ENCODE data around the gene IGF1R. TPM values are rescaled to one million over a fixed set of nuclear protein-coding genes. Genes with fewer than 3 reads are reported as not detected.
A peak's percentile ranks its signal among the peaks of the same experiment; 100 is the strongest.

The IGF1R gene
- total RNA-seq, 1 donor from 2014 or later, result 145 TPM

DNA sequence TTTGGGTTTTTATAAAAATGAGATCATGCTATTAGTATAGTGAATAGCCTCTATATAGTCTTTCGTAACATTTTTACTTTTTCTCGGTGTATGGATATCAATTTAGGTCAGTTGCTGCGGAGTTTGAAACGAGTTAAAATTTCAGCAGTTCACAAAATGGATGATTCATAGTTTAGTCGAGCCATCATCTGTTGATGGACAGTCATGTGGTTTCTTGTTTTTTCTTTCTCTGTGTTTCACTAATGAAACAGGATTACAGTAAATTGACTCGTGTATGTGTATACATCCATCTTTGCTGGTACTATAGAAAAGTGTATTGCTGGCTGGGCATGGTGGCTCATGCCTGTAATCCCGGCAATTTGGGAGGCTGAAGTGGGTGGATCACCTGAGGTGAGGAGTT, 106.8 kb downstream of the IGF1R start:
- no peak for DNase-seq
- H3K36me3 Mint-ChIP-seq (ENCODE audit: unreplicated experiment), result no peaks in the 10 kb centered on the region
- TF ChIP-seq, protein P1, sequence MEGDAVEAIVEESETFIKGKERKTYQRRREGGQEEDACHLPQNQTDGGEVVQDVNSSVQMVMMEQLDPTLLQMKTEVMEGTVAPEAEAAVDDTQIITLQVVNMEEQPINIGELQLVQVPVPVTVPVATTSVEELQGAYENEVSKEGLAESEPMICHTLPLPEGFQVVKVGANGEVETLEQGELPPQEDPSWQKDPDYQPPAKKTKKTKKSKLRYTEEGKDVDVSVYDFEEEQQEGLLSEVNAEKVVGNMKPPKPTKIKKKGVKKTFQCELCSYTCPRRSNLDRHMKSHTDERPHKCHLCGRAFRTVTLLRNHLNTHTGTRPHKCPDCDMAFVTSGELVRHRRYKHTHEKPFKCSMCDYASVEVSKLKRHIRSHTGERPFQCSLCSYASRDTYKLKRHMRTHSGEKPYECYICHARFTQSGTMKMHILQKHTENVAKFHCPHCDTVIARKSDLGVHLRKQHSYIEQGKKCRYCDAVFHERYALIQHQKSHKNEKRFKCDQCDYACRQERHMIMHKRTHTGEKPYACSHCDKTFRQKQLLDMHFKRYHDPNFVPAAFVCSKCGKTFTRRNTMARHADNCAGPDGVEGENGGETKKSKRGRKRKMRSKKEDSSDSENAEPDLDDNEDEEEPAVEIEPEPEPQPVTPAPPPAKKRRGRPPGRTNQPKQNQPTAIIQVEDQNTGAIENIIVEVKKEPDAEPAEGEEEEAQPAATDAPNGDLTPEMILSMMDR (IDR thresholded peaks at IDR 0.05; ENCODE audit: partially characterized antibody, unreplicated experiment), result no peak
- H3K9me3 Mint-ChIP-seq (ENCODE audit: unreplicated experiment), result peaks cover 1% of the 10 kb centered on the region
- peaks cover 30% of the 10 kb centered on the region for H3K4me1 Mint-ChIP-seq (ENCODE audit: low read depth, unreplicated experiment)
- peaks cover 2% of the 10 kb centered on the region for H3K27me3 Mint-ChIP-seq (ENCODE audit: unreplicated experiment)
- H3K27ac Mint-ChIP-seq (ENCODE audit: unreplicated experiment), result peak overlapping the region; percentile 48
- no peak overlapping the region for H3K4me3 Mint-ChIP-seq (ENCODE audit: unreplicated experiment)

- Mint-ChIP-seq H3K36me3 (ENCODE audit: unreplicated experiment) (no peaks in the 10 kb centered on the region), H3K27me3 (ENCODE audit: unreplicated experiment) (peaks cover 2% of the 10 kb centered on the region), H3K27ac (ENCODE audit: unreplicated experiment) (no peak overlapping the region), H3K4me3 (ENCODE audit: unreplicated experiment) (no peak overlapping the region), H3K9me3 (ENCODE audit: unreplicated experiment) (peaks cover 1% of the 10 kb centered on the region), H3K4me1 (ENCODE audit: low read depth, unreplicated experiment) (peaks cover 32% of the 10 kb centered on the region)
- TF ChIP-seq, protein P1 (IDR thresholded peaks at IDR 0.05; ENCODE audit: partially characterized antibody, unreplicated experiment), result no peak
- DNase-seq, result no peak
These were observed 107.4 kb downstream of the IGF1R start for GRCh38 chr15:98755781-98756180.

DNA sequence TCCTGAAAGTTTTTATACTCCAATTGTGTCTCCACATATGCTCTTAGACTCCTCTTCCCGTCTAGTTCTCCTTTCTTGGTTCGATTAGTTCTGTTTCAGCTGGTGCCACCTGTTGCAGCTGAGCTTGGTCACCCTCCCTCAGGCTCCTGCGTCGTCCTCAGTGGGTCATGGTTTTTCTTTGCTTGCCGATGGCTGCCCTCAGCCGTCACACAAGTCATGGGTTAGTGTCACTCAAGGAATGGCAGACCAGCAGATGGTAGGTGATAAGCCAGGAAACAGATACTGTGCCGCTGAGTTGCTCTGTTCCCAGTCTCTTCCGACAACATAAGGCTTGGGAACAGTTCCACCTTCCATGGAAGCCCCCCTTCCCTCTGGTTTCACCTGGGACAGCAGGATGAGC, 109.9 kb downstream of the IGF1R start:
- Mint-ChIP-seq H3K4me3 (ENCODE audit: unreplicated experiment) (peak overlapping the region; percentile 52), H3K27me3 (ENCODE audit: unreplicated experiment) (peaks cover 2% of the 10 kb centered on the region), H3K27ac (ENCODE audit: unreplicated experiment) (no peak overlapping the region), H3K4me1 (ENCODE audit: low read depth, unreplicated experiment) (peaks cover 33% of the 10 kb centered on the region), H3K36me3 (ENCODE audit: unreplicated experiment) (no peaks in the 10 kb centered on the region), H3K9me3 (ENCODE audit: unreplicated experiment) (peaks cover 1% of the 10 kb centered on the region)
- no peak for DNase-seq
- TF ChIP-seq, protein P1 (IDR thresholded peaks at IDR 0.05; ENCODE audit: partially characterized antibody, unreplicated experiment), result no peak

GRCh38 chr15:98759277-98759676, 110.9 kb downstream of the IGF1R start:
- H3K27ac Mint-ChIP-seq (ENCODE audit: unreplicated experiment), result no peak overlapping the region
- peaks cover 25% of the 10 kb centered on the region for H3K4me1 Mint-ChIP-seq (ENCODE audit: low read depth, unreplicated experiment)
- no peak for DNase-seq
- no peaks in the 10 kb centered on the region for H3K36me3 Mint-ChIP-seq (ENCODE audit: unreplicated experiment)
- H3K27me3 Mint-ChIP-seq (ENCODE audit: unreplicated experiment), result peaks cover 2% of the 10 kb centered on the region
- no peak overlapping the region for H3K4me3 Mint-ChIP-seq (ENCODE audit: unreplicated experiment)
- peaks cover 1% of the 10 kb centered on the region for H3K9me3 Mint-ChIP-seq (ENCODE audit: unreplicated experiment)
- TF ChIP-seq, protein P1 (IDR thresholded peaks at IDR 0.05; ENCODE audit: partially characterized antibody, unreplicated experiment), result no peak

DNA sequence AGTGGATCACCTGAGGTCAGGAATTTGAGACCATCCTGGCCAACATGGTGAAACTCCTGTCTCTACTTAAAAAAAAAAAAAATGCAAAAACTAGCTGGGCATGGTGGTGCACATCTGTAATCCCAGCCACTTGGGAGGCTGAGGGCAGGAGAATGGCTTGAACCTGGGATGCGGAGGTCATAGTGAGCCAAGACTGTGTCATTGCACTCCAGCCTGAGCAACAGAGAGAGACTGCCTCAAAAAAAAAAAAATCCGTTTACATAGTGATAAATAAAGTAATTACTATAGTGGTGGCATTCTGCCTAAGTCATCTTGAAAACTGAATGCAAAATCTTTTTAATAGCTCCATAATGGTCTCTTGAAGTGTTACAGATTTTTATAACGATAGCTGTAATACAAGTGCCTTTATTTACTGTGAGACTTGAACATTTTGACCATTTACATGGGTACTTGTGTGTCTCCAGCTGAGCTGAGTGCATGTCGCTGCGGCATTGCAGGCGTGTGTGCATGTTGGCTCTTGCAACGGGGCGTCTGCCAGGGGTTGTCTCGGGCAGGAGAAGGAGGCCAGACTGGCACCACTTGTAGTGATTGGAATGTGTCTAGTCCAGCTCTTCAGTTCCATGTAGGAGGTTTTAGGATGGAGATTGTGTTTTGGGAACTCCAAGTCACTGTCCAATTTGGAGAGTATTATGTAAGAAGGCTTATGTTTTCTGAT, 111.9 kb downstream of the IGF1R start:
- Mint-ChIP-seq H3K4me3 (ENCODE audit: unreplicated experiment) (no peak overlapping the region), H3K9me3 (ENCODE audit: unreplicated experiment) (peaks cover 4% of the 10 kb centered on the region), H3K27me3 (ENCODE audit: unreplicated experiment) (peaks cover 2% of the 10 kb centered on the region), H3K4me1 (ENCODE audit: low read depth, unreplicated experiment) (peaks cover 24% of the 10 kb centered on the region), H3K36me3 (ENCODE audit: unreplicated experiment) (no peaks in the 10 kb centered on the region), H3K27ac (ENCODE audit: unreplicated experiment) (no peak overlapping the region)
- TF ChIP-seq, protein P1 (IDR thresholded peaks at IDR 0.05; ENCODE audit: partially characterized antibody, unreplicated experiment), result no peak
- no peak for DNase-seq

Measured in glutamatergic neuron (in vitro differentiated cells).